ENCODE results near the gene NBEAL2.

Gene NBEAL2

GRCh38 chr3:47054412-47054811 lies 74.9 kb downstream of the NBEAL2 start:
- no peak for DNase-seq

GRCh38 chr3:47056705-47057104 lies 77.2 kb downstream of the NBEAL2 start:
- no peak for DNase-seq

GRCh38 chr3:47057212-47057671 lies 77.8 kb downstream of the NBEAL2 start:
- DNase-seq, result peak; percentile 15

Data from stimulated activated CD4-positive, alpha-beta T cell treated with anti-CD3 and anti-CD28 coated beads, Interleukin-12 subunit alpha, Interleukin-12 subunit beta, amount 100 ng/mL, for 4 hours (primary cell).